ENCODE results near the gene PCDH1.

The PCDH1 gene

GRCh38 chr5:141867139-141867538 lies 11.1 kb downstream of the PCDH1 start:
- Histone ChIP-seq H3K9me2 (replicated peaks; ENCODE audit: insufficient read depth, low read length) (no peaks in the 10 kb centered on the region), H3K27me3 (ENCODE audit: low read length) (no peaks in the 10 kb centered on the region), H4K20me1 (ENCODE audit: low read depth, low read length) (no peaks in the 10 kb centered on the region), H3F3A (ENCODE audit: insufficient read depth) (no peaks in the 10 kb centered on the region), H3K9ac (ENCODE audit: low read length) (no peak overlapping the region), H3K4me2 (ENCODE audit: low read depth, low read length, poor library complexity, severe bottlenecking) (no peak overlapping the region), H3K9me3 (ENCODE audit: insufficient read depth, low read length) (no peaks in the 10 kb centered on the region), H3K27ac (ENCODE audit: low read depth, low read length) (no peak overlapping the region), H3K36me3 (ENCODE audit: low read length) (no peaks in the 10 kb centered on the region), H3K79me2 (ENCODE audit: insufficient read depth, low read length) (no peaks in the 10 kb centered on the region), H2AFZ (ENCODE audit: low read depth, low read length, severe bottlenecking) (no peak overlapping the region), H3K4me3 (ENCODE audit: insufficient read depth, low read length, poor library complexity, severe bottlenecking) (no peak overlapping the region)
- no peak for TF ChIP-seq EZH2phosphoT487 (conservative IDR thresholded peaks at IDR 0.05; ENCODE audit: low read length)

GRCh38 chr5:141866096-141866495 lies 12.1 kb downstream of the PCDH1 start:
- no peaks in the 10 kb centered on the region for H3K36me3 ChIP-seq (ENCODE audit: low read length)

GRCh38 chr5:141865406-141865805 lies 12.8 kb downstream of the PCDH1 start:
- H2AFZ ChIP-seq (ENCODE audit: low read depth, low read length, severe bottlenecking) = no peak overlapping the region
- H3K27me3 ChIP-seq (ENCODE audit: low read length) = no peaks in the 10 kb centered on the region
- no peak overlapping the region for H3K27ac ChIP-seq (ENCODE audit: low read depth, low read length)
- H3K9me2 ChIP-seq (replicated peaks; ENCODE audit: insufficient read depth, low read length) = no peaks in the 10 kb centered on the region
- no peaks in the 10 kb centered on the region for H3K9me3 ChIP-seq (ENCODE audit: insufficient read depth, low read length)
- H3K4me2 ChIP-seq (ENCODE audit: low read depth, low read length, poor library complexity, severe bottlenecking) = no peak overlapping the region
- H3K79me2 ChIP-seq (ENCODE audit: insufficient read depth, low read length) = no peaks in the 10 kb centered on the region
- no peaks in the 10 kb centered on the region for H4K20me1 ChIP-seq (ENCODE audit: low read depth, low read length)
- TF ChIP-seq EZH2phosphoT487 (conservative IDR thresholded peaks at IDR 0.05; ENCODE audit: low read length) (no peak), CTCF (IDR thresholded peaks at IDR 0.05; ENCODE audit: insufficient read depth, low read length, poor library complexity, severe bottlenecking) (no peak)
- no peaks in the 10 kb centered on the region for H3F3A ChIP-seq (ENCODE audit: insufficient read depth)
- no peak overlapping the region for H3K9ac ChIP-seq (ENCODE audit: low read length)
- no peak overlapping the region for H3K4me3 ChIP-seq (ENCODE audit: insufficient read depth, low read length, poor library complexity, severe bottlenecking)
- no peaks in the 10 kb centered on the region for H3K36me3 ChIP-seq (ENCODE audit: low read length)

More at GRCh38 chr5:141866096-141866495, 12.1 kb downstream of the PCDH1 start:
- H3K9ac ChIP-seq (ENCODE audit: low read length) = no peak overlapping the region
- no peak overlapping the region for H3K4me3 ChIP-seq (ENCODE audit: insufficient read depth, low read length, poor library complexity, severe bottlenecking)
- no peak overlapping the region for H3K27ac ChIP-seq (ENCODE audit: low read depth, low read length)
- no peak overlapping the region for H2AFZ ChIP-seq (ENCODE audit: low read depth, low read length, severe bottlenecking)
- TF ChIP-seq CTCF (IDR thresholded peaks at IDR 0.05; ENCODE audit: insufficient read depth, low read length, poor library complexity, severe bottlenecking) = no peak
- no peak for TF ChIP-seq EZH2phosphoT487 (conservative IDR thresholded peaks at IDR 0.05; ENCODE audit: low read length)
- no peaks in the 10 kb centered on the region for H3K9me2 ChIP-seq (replicated peaks; ENCODE audit: insufficient read depth, low read length)
- no peaks in the 10 kb centered on the region for H3F3A ChIP-seq (ENCODE audit: insufficient read depth)
- no peaks in the 10 kb centered on the region for H3K27me3 ChIP-seq (ENCODE audit: low read length)
- H3K9me3 ChIP-seq (ENCODE audit: insufficient read depth, low read length) = no peaks in the 10 kb centered on the region
- H3K79me2 ChIP-seq (ENCODE audit: insufficient read depth, low read length) = no peaks in the 10 kb centered on the region
- no peaks in the 10 kb centered on the region for H4K20me1 ChIP-seq (ENCODE audit: low read depth, low read length)
- no peak overlapping the region for H3K4me2 ChIP-seq (ENCODE audit: low read depth, low read length, poor library complexity, severe bottlenecking)

- Histone ChIP-seq H4K20me1 (ENCODE audit: low read depth, low read length) (no peaks in the 10 kb centered on the region), H3K9me3 (ENCODE audit: insufficient read depth, low read length) (no peaks in the 10 kb centered on the region), H3F3A (ENCODE audit: insufficient read depth) (no peaks in the 10 kb centered on the region), H3K36me3 (ENCODE audit: low read length) (no peaks in the 10 kb centered on the region), H3K79me2 (ENCODE audit: insufficient read depth, low read length) (no peaks in the 10 kb centered on the region), H3K4me2 (ENCODE audit: low read depth, low read length, poor library complexity, severe bottlenecking) (no peak overlapping the region), H3K9me2 (replicated peaks; ENCODE audit: insufficient read depth, low read length) (no peaks in the 10 kb centered on the region), H3K4me3 (ENCODE audit: insufficient read depth, low read length, poor library complexity, severe bottlenecking) (no peak overlapping the region), H3K27ac (ENCODE audit: low read depth, low read length) (no peak overlapping the region), H3K27me3 (ENCODE audit: low read length) (no peaks in the 10 kb centered on the region), H3K9ac (ENCODE audit: low read length) (no peak overlapping the region), H2AFZ (ENCODE audit: low read depth, low read length, severe bottlenecking) (no peak overlapping the region)
- no peak for TF ChIP-seq EZH2phosphoT487 (conservative IDR thresholded peaks at IDR 0.05; ENCODE audit: low read length)
- TF ChIP-seq CTCF (IDR thresholded peaks at IDR 0.05; ENCODE audit: insufficient read depth, low read length, poor library complexity, severe bottlenecking) = no peak
Measured at GRCh38 chr5:141864371-141865370, 13.5 kb downstream of the PCDH1 start.
